Caco-2 (cell line): ENCODE results near the gene XPNPEP1. TPM values are rescaled to one million over a fixed set of nuclear protein-coding genes. Genes with fewer than 3 reads are reported as not detected.

Source experiments
- BruUV-seq: library from RNA; stranded (reverse); fragments of 400-500 nt; replicated peaks from 2 replicates; lab custom pipeline; 2021; lab: Mats Ljungman, UMichigan
- CTCF ChIA-PET: fragments of 300-600 bp; sonication (Branson Sonifier 250); formaldehyde crosslinking; loops from one replicate; lab custom pipeline; 2022; ENCODE audit warnings: antibody characterized with exemption; lab: Charles Lee
- POLR2A ChIA-PET: fragments of 300-600 bp; sonication (Branson Sonifier 250); formaldehyde crosslinking; loops from one replicate; lab custom pipeline; 2022; ENCODE audit warnings: antibody characterized with exemption; lab: Charles Lee
- DNase-seq, 2 experiments: peaks; one replicate each; pipeline versions ENCODE4 v3.0.0 to v3.0.0-alpha.2; 2020 to 2022
- H3K27me3 ChIP-seq: replicated peaks from 2 replicates; pipeline ENCODE4 v1.6.0; 2011; ENCODE audit warnings: low read length; ENCODE audit not compliant: control insufficient read depth, insufficient read depth
- H3K36me3 ChIP-seq: 2 replicates; pipeline ENCODE4 v1.5.1; 2011; ENCODE audit warnings: low read length; ENCODE audit not compliant: control insufficient read depth, insufficient read depth
- H3K4me1 ChIP-seq: fragments of 250-450 bp; sonication (Bioruptor Pico); 2 replicates; pipeline ENCODE4 v1.5.1; 2020; ENCODE audit warnings: mild to moderate bottlenecking
- H3K4me3 ChIP-seq: 2 replicates; pipeline ENCODE4 v1.5.1; 2011; ENCODE audit warnings: low read depth, mild to moderate bottlenecking, control low read depth, low read length
- H3K9me3 ChIP-seq: fragments of 250-450 bp; sonication (Bioruptor Pico); 2 replicates; pipeline ENCODE4 v1.5.1; 2020; ENCODE audit warnings: mild to moderate bottlenecking, moderate library complexity
- H3K27ac Mint-ChIP-seq: one replicate; pipeline ENCODE4 v1.8.0; 2022; ENCODE audit warnings: mixed read lengths; ENCODE audit not compliant: unreplicated experiment
- H3K27me3 Mint-ChIP-seq: one replicate; pipeline ENCODE4 v1.8.0; 2022; ENCODE audit warnings: mixed read lengths; ENCODE audit not compliant: insufficient read depth, unreplicated experiment
- H3K36me3 Mint-ChIP-seq: one replicate; pipeline ENCODE4 v1.8.0; 2022; ENCODE audit warnings: mild to moderate bottlenecking, mixed read lengths; ENCODE audit not compliant: insufficient read depth, unreplicated experiment
- H3K4me1 Mint-ChIP-seq: one replicate; pipeline ENCODE4 v1.8.0; 2022; ENCODE audit warnings: low read depth, mixed read lengths; ENCODE audit not compliant: unreplicated experiment
- H3K4me3 Mint-ChIP-seq: one replicate; pipeline ENCODE4 v1.8.0; 2022; ENCODE audit warnings: mild to moderate bottlenecking, moderate library complexity, mixed read lengths; ENCODE audit not compliant: unreplicated experiment
- H3K9me3 Mint-ChIP-seq: one replicate; pipeline ENCODE4 v1.8.0; 2022; ENCODE audit warnings: mixed read lengths; ENCODE audit not compliant: unreplicated experiment
- CTCF ChIP-seq, 2 experiments: fragments of 200-600 bp in 1 of 2; IDR thresholded peaks; 1 replicate in 1 of 2; 2 replicates in 1 of 2; pipeline versions ENCODE4 v1.5.1 to v1.8.0; 2011 to 2022; ENCODE audit warnings: antibody characterized with exemption in 1 of 2, control low read depth in 1 of 2, inconsistent platforms in 1 of 2, low read depth in 1 of 2, low read length in 1 of 2, mild to moderate bottlenecking in 1 of 2, moderate library complexity in 1 of 2; ENCODE audit not compliant: insufficient read depth in 1 of 2, severe bottlenecking in 1 of 2, unreplicated experiment in 1 of 2
- intact Hi-C: fragments of 100-400 bp; cut with micrococcal nuclease; formaldehyde crosslinking; loops from one replicate; pipeline ENCODE4 v1.10.0; 2022; ENCODE audit not compliant: unreplicated experiment
- total RNA-seq: library from RNA; stranded (reverse); gene quantifications from 2 replicates; pipeline ENCODE4 v1.2.3, GENCODE V29; 2022

XPNPEP1 gene
- total RNA-seq, 1 experiment from 2014 or later, result 92.4 TPM

GRCh38 chr10:109820620-109821405 is 102.5 kb downstream of the XPNPEP1 start:
- no peak for DNase-seq
- H3K27me3 ChIP-seq, result no peaks in the 10 kb centered on the region
- no peaks in the 10 kb centered on the region for H3K4me1 Mint-ChIP-seq
- H3K27me3 Mint-ChIP-seq, result peaks cover 16% of the 10 kb centered on the region
- no TSS peak for BruUV-seq
- H3K4me3 ChIP-seq, result no peak overlapping the region
- no peaks in the 10 kb centered on the region for H3K4me1 ChIP-seq
- H3K9me3 Mint-ChIP-seq, result no peaks in the 10 kb centered on the region
- no peaks in the 10 kb centered on the region for H3K36me3 Mint-ChIP-seq
- H3K36me3 ChIP-seq, result no peaks in the 10 kb centered on the region
- no peak for TF ChIP-seq CTCF (IDR thresholded peaks at IDR 0.05; ENCODE audit: insufficient read depth in 1 of 2, low read depth in 1 of 2, low read length in 1 of 2, severe bottlenecking in 1 of 2, unreplicated experiment in 1 of 2)
- ChIA-PET POLR2A (no interaction called here), CTCF (no interaction called here)
- H3K27ac Mint-ChIP-seq, result no peak overlapping the region
- H3K4me3 Mint-ChIP-seq, result no peak overlapping the region
- intact Hi-C loops, result no loop called here
- H3K9me3 ChIP-seq, result no peaks in the 10 kb centered on the region

- Histone ChIP-seq H3K36me3 (no peaks in the 10 kb centered on the region), H3K27me3 (no peaks in the 10 kb centered on the region), H3K9me3 (no peaks in the 10 kb centered on the region), H3K4me3 (no peak overlapping the region), H3K4me1 (no peaks in the 10 kb centered on the region)
- H3K27me3 Mint-ChIP-seq, result peaks cover 16% of the 10 kb centered on the region
- ChIA-PET CTCF (no interaction called here), POLR2A (no interaction called here)
- no peak for DNase-seq
- TF ChIP-seq CTCF (IDR thresholded peaks at IDR 0.05; ENCODE audit: insufficient read depth in 1 of 2, low read depth in 1 of 2, low read length in 1 of 2, severe bottlenecking in 1 of 2, unreplicated experiment in 1 of 2), result no peak
- no peaks in the 10 kb centered on the region for H3K36me3 Mint-ChIP-seq
- no peak overlapping the region for H3K27ac Mint-ChIP-seq
- intact Hi-C loops, result no loop called here
- H3K9me3 Mint-ChIP-seq, result no peaks in the 10 kb centered on the region
- H3K4me3 Mint-ChIP-seq, result no peak overlapping the region
- no peaks in the 10 kb centered on the region for H3K4me1 Mint-ChIP-seq
- BruUV-seq, result no TSS peak
Observed at GRCh38 chr10:109819807-109820206, 103.5 kb downstream of the XPNPEP1 start.

Other genes with a start within 250 kb of the XPNPEP1 start
- gene ADD3, start 84.5 kb upstream of the XPNPEP1 start, total RNA-seq, result 236 and 264 TPM in 2 replicates